CD4-positive, alpha-beta T cell treated with Interleukin-17A for 4 hours (primary cell): ENCODE measurements around the gene SYNDIG1.

Experiments used
- DNase-seq: peaks from one replicate; pipeline ENCODE4 v3.0.0-alpha.2; 2020; ENCODE audit warnings: mixed read lengths

SYNDIG1 gene

DNA sequence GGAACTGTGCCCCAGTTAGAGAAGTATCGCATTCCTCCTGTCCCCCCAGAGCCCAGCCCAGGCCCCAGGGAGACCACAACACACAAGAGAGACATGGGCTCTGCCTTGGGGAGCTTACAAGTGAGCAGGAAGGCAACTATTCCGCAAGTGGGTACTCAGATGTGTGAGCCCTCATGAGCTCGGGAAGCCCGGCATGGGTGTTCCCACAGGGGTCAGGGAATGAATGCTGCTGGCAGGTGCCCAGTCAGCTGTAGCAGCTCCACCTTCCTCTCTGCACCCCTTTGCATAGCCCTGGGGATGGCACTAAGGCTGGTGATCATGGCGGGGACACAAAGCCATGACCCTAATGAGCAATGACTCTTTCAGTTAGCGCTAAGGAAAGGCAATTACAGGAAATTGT, 194.1 kb downstream of the SYNDIG1 start:
- no peak for DNase-seq

DNA sequence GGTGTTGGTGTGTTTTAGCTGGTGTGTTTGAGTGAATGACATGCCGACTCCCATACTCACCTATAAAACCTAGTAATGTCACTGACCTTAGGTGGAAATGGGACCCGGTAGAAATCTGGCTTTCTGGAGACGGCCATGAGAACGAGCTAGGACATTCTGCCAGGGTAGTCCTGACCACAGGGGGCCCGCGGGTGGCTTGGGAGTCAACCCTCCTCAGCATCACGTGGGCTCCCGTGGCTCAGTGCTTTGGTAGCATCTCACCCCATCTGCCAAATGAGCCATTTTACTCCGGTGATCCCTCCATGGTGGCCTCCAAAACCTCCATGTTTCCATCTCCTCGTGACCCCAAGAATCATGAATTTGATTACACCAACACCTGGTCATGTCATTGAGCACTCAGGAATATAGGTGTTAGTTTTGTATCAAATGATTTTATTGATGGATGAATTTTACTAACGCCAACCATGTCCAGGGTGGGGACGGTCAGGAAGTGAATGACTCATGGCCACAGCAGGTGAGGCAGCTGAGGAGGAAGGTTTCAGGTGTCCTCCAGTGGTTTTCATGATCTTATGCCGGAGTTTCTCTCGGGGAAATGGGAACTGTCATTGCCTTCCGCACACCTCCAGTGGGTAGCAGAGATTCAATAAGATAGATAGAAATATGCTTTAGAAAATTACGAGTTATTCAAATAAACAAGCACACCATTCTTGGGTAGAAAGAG, 195.0 kb downstream of the SYNDIG1 start:
- DNase-seq: no peak

DNA sequence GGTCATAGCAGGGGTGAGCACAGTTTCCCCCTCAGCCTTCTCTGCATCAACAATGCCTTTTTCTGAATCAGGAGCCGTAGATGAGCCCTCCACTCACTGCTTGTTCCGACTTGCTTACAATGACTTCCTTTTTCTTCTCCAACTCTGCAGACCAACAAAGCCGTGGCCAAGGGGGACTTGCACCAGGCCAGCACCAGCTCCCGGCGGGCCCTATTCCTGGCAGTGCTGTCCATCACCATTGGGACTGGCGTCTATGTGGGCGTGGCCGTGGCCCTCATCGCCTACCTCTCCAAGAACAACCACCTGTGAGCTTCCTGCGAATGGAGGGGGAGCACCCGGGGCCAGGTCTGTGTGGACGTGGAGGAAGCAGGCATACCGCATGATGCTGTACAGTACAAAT, 195.8 kb downstream of the SYNDIG1 start:
- no peak for DNase-seq

DNA sequence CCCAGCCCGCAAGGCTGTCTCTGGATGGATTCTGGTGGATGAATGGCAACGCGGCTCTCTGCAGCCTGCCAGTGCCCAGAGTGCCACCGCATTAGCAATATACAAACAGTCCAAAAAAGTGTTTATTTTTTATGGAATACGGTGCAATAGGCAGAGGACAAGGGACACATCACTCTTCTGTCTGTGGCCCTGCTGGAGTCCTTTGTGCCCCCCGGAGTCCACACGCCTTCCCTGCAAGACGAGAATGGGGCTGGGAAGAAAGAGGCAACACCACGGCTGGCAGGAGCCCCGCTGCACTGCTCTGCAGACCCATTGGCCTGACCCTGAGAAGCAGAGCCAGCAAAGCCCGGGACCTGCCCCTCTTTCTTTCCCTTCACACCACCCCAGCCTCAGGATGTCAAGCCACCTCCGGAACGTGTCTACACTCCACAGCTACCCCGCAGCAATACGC, 196.3 kb downstream of the SYNDIG1 start:
- DNase-seq: no peak

DNA sequence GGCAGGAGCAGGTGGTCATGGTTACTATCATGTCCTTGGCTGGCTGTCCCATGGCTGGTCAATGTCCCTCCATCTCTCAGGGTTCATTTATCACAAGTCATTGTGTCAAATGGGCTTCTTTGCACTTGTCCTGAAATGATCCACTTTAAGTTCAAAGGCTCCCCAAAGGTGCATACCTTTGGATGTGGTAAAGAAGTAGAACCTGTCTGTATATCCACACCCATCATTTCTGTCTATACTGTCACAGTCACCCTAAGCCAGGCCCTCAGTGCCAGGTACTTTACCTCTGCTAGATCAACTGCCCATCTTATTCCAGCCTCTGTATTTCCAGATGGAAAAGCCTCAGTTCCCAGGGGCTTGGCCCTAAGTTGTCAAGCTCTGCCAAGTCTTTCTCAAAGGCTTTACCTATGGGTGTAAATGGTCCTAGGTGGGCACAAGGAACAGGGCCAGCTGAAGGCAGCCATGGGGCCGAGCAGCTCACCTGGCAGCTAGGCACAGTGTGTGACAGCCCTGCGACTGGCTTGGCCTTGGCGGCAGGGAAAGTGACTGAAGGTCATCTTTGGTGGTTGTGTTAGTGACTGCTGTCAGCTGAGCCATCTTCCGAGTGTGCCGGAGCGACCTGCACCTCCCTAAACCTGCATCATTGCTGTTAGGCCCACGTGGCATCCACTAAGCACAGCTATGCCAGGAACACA, 198.4 kb downstream of the SYNDIG1 start:
- no peak for DNase-seq

DNA sequence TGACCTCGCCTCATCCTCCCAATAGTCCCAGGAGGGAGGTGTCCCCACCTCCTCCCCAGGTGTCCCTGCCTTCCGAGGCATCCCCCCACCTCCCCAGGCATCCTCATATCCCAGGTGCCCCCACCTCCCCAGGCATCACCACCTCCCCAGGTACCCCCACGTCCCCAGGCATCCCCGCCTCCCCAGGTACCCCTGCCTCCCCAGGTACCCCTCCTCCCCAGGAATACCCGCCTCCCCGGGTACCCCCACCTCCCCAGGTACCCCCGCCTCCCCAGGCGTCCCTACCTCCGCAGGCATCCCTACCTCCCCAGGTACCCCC, 198.9 kb downstream of the SYNDIG1 start:
- DNase-seq: no peak

DNA sequence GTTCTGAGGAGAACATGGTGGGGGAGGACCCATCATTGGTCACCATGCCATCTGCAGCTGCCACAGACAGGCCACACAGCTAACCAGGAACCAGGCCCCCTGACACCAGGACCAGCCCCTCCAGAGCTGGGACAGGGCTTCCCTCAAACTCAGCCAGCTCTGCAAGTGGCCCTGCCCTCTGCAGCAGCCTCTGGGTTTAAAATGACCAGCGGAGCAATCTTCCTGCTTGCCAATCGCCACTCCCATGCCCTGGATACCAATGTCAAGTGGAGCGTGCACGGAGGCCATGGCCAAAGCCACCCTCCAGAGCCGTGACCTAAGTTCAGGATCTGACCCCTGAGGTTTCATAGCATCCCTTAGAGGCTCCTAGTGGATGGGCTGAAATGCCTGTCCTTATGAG, 199.4 kb downstream of the SYNDIG1 start:
- no peak for DNase-seq

DNA sequence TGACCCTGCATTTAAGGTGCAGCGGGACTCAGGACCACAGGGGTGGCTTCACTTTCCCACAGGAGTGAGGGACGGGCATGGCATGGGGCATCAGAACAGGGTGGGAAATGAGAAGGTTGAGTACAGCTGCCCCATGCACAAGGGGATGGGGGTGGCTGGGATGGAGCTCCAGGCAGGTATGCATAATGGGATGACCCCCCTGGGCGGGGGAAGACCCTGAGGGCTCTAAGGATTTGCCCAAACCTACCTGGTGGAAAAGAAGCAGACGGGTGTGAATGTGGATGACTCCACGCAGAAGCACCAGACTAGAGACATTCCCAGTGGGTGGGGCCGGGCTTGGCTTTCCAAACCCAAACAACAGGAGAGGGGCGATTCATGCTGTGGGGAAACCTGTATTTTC, 200.3 kb downstream of the SYNDIG1 start:
- no peak for DNase-seq

DNA sequence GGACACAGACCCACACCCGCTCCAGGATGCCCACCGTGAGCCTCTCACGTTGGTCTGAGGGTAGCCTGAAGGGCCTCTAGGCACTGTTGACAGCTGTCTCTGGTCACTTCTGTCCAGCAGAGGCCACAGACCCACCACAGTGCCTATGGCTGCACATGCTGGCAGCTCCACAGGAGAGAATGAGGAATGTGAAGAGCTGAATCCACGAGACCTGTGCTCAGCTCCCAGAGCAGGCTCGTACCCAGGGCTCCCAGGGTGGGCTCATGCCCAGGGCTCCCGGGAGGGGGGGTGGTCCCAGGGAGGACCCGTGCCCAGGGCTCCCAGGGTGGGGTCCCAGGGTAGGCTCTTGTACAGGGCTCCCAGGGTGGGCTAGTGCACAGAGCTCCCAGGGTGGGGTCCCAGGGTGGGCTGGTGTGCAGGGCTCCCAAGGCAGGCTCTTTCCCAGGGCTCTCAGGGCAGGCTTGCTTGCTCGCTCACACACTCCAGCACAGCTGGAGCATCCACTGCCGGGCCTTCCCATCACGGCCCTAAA, 201.0 kb downstream of the SYNDIG1 start:
- DNase-seq: no peak

DNA sequence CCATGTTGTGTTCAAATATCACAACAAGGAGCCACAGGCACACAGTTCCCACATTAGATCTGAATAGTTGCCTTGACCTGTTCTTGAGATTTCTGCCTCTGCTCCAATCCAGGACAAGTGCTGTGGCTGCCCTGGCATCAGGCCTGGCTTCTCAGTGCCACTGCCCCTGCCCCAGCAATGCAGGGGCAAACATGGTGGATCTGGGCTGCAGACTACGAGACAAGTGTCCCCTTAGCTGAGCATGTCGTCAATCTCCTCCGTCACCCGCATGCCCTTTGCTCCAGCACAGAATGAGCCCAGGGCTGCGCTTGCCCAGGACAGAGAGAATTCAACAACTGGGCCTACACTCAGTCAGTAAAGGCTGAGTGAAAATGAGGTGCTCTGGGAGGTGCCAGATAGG, 201.6 kb downstream of the SYNDIG1 start:
- no peak for DNase-seq

DNA sequence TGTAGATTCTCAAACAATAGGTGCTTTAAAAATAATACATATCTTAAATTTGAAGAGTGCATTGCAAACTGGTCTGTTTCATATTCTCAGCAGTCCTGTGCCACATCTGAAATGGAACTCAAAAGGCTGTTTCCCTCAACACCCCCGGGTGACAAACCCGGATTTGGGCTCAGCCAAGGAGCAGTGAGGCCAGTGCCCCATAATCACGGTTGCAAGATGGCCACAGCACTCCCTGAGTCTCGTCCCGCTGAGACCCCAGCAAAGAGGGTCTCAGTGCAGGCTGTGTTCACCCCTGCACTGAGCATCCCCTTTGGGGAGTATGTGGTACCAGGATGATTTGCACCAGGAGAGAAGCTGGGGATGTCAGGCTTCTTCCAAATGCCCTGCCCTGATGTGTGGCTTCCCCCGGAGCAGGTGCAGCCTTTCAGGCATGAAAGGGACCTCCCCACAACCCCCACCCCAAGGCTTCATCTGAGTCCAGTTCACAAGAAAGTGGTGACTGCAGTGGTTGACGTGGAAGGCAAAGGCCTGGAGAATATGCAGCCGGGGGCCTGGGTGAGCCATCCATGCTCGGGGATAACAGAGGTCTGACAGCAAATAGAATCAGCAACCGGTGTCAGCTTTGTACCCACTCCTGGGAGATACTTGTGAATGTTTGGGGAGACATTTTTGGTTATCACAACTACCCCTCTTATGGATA, 202.9 kb downstream of the SYNDIG1 start:
- DNase-seq: no peak

DNA sequence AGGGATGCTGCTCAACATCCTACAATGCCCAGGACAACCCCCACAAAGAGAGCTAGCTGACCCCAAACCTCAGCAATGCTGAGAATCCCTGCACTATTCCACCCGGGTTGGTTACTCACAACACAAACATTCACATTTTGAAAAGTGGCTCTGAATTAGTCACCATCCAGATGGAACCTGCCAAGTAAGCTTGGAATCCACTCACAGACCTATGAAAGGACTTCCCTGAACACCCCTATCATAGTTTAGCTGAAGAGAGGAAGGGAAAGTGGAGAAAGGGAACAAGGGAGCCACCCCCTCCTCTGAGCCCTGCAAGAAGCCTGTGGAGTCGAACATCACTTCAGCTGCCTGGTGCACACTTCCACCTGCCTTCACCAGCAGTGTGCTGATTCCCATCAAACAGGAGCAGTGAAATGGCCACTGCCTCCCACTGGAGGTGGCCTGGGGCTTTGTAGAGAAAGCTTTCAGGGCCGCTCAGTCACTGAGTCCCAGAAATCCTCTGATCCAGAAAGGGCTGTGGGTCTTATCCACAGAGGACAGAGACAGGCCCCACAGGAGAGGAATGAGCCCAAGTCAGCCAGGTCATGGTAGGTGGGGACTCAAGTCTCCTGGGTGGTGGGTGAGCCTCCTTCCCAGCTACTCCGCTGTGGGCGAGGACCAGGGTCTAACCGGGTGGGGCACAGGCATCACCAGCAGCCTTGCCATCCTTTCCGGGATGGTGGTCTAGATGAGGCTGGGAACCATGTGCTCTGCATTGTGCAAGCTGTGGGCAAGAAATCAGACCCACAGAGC, 203.7 kb downstream of the SYNDIG1 start:
- DNase-seq: no peak

DNA sequence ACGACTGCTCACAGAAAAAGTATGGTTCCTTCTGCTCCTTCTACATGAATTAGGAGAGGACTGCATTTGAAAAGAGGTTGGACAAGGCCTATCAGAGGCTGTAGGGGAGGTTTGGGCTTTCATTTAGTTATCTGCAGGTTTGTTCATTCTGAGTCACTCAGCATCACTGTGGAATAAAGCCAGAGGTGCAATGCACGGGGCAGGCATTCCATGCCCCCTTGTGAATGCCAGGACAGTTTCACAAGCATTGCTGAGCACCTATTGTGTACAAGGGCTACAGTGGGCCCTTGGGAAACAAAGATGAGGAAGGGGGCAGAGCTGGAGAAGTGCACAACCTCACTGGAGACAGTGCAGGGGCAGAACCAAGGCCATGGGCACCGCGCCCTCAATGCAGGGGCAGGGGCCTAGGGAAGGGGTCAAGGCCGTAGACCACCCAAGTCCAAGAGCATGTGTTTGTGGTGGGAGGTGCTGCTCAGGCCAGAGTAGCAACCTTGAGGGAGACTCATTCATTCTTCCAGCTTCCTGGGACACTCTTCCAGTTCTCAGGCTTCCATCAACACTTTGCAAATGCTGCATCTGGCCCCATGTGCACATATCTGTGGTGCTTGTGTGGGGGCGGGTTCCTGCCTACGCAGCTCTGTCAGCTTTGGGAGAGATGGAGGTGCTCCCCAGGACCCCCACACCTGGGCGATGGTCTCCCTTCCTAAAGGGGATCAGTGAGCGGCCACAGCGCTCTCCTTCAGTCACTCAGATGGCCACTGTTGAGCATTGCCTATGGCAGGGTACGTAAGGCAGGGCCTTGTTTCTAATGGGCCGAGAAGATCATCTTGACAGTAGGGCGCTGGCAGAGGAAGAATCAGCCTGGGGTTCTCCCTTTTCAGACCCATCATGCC, 204.5 kb downstream of the SYNDIG1 start:
- DNase-seq: no peak

DNA sequence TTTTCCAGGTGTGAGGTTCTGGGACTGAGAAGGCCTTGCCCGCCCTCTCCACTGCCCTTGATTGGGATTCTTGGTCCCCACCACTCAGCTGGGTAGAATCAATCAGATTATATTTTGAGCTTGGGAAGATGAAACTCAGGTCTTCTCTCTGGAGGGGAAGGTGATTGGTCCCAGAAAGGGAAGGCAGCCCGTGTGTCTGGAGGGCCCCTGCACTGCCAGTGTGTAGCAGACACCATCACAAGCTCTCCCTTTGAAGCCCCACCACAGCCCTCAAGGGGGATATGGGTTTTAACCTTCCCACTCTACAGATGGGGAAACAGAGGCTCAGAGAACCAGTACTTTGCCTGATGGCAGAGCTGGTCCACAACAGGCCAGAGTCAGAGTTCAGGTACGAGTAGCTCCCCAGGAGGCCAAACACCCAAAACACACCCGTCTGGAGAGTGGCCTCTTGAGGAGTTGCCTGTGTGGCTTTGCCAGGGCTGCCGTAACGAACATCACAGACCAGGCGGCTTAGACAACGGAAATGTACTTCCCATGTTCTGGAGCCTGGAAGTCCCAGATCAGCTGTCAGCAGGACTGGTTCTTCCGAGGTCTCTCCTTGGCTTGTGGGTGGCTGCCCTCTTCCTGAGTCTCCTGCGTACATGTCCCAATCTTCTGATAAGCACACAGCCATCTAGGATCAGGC, 205.6 kb downstream of the SYNDIG1 start:
- DNase-seq: no peak

DNA sequence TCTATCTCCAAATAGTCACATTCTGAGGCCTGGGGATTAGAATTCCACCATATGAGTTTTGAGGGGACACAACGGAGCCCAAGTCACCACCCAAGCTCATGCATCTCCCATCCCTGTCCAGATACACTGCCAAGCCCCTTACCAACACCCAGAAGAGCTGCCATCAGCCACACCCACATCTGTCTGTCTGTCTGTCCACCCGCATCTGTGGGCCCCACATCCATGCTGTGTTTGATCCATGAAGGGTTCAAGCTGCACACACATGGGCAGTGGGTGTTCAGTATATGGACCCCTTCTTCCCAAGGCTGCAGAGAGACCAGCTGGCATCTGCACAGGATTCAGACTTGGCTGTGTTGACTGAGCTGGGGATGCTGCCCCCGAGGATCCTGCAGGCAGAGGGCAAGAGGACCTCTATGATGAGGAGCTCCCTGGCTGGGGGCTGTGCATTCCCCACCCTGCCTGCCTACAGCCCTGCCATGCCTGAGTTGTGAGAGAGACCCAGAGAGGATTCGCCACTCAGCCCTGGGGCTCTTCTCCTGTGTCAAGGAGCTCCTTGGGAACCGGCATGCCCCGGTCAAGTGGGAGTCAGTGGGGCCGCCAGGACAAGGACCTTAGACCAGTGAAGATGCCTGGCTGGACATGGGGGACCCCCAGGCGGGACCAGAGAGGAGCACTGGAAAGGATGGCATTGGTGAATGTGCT, 206.4 kb downstream of the SYNDIG1 start:
- no peak for DNase-seq

DNA sequence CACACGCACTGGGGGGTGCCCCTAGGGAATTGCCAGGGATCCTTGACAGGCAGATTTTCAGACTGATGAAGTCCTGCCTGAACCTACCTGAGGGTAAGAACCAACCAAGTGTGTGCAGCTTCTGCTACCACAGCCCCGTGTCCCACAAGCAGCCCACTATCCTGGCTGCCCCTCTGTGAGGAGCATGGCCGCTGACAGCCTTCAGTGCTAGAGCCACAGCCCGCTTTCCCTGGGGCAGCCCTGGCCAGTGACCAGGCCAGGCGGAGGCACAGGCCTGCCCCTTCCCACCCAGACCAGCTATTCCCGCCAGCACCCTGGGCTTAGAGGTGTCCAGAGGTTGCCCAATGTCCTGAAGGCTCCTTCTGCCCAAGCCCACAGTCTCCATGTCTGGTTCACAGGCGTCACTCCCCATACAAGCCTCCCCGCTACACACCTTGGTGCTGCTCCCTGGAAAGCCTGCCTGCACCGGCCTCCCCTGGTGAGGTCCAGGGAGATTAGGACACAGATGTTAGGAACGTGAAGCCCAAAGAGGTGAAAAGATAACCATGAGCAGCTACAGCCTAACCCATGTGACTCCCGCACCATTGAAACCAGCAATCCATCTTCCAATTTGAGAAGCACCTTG, 207.0 kb downstream of the SYNDIG1 start:
- no peak for DNase-seq

DNA sequence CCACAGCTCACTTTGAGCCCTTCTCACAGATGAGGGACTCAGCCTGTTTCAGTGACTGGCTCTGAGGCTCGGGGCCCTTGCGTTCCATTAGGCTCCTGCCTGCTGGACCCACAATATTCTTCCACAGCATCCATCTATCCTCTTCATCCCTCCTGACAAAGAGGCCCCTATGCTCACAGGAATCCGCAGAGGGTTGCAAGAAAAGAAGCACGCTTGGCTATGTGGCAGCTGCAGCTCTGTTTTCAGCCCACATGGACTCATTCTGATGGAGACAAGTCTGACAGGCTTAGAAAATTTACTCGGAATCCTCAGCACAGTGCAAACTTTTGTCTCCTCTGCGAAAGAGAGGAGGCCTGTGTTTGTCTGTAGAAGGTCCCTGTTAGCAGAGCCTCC, 207.5 kb downstream of the SYNDIG1 start:
- DNase-seq: no peak

DNA sequence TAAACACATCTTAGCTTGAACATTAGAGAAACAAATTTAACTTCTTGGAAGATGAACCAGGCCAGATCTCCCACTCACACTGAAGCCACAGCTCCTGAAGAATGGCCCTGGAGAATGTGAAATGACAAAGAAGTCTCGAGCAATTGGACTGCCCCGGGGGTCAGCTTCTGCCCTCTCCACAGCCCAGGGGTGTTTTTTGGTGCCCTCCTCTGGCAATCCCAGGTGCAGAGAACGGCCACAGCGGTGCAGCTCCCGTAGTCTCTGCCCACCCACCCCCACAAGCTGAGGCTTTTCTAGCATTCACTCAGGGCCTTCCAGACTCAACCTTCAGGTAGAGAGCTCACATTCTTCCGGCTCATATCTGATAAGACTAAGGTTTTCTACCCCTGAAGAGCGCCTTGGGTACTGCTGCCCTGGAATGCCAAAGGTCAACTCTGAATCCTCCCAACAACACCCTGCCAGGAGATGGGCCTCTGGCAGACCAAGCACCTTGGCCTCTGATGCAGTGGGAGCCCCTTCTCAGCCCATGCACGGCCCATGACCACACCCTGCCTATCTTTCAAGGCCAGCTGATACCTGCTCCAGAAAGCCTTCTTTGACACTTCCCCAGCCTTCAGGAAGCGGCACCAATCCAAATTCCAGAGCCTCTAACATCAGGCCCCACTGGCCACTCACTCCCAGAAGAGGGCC, 208.3 kb downstream of the SYNDIG1 start:
- no peak for DNase-seq

DNA sequence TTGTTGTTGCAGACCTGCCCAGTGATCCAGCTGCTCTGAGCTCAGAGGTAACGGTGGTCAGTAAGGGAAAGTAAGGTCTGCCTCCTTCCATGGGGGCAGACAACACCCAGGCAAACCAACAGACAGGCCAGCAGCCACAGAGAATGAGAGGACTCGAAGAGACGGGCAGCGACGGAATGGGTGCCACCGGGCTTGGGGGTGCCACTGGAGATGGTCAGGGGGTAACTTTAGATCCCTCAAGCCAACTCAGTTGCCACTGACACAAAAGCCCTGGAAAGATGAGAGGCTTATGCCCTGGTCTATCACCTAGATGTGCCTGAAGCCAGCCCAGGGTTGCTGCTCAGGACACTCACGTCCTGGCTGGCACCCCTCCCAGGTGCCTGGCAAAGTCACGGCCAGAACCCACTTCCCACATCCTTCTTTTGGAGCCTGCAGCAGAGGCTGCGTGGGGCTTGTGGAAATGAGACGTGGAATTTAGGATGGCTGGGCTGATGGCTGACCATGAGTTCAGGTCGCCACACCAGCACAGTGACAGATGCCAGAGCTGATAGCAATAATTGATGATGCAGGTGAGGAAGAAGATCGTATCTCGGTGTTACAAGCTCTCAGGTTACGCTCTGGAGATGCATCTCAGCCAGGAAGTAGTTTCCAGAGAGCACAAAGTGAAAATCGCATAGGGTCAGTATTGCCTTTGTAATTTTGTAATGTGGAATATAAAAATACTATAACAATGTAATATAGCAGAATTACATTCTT, 209.1 kb downstream of the SYNDIG1 start:
- no peak for DNase-seq
